Mononuclear cell (primary cell): ENCODE measurements around the gene NFATC2. TPM values are rescaled to one million over a fixed set of nuclear protein-coding genes. Genes with fewer than 3 reads are reported as not detected.
A peak's percentile ranks its signal among the peaks of the same experiment; 100 is the strongest.
"Not testable (repeated sequence)": the region's sequence is repeated elsewhere in the genome, so short reads cannot be mapped to it uniquely, and the experiment has no call there.

Experiments
- H3K27me3 ChIP-seq: 2 replicates; pipeline ENCODE4 v1.6.0; 2011; ENCODE audit warnings: low read length, control low read depth; ENCODE audit not compliant: insufficient read depth
- H3K4me1 ChIP-seq: 2 replicates; pipeline ENCODE4 v1.5.1; 2011; ENCODE audit warnings: mild to moderate bottlenecking, low read length, control low read depth; ENCODE audit not compliant: insufficient read depth
- H3K4me3 ChIP-seq: 2 replicates; pipeline ENCODE4 v1.5.1; 2011; ENCODE audit warnings: mild to moderate bottlenecking, low read length, moderate library complexity
- H3K9me3 ChIP-seq: 2 replicates; pipeline ENCODE4 v1.5.1; 2011; ENCODE audit warnings: low read depth, mild to moderate bottlenecking, control low read depth, low read length
- total RNA-seq: library from RNA; depleted of rRNA; stranded (reverse); fragments of >200 nt; gene quantifications from one replicate; pipeline ENCODE4 v1.2.3, GENCODE V29; 2012

NFATC2 gene
- total RNA-seq, 1 donor = 12.2 TPM

DNA sequence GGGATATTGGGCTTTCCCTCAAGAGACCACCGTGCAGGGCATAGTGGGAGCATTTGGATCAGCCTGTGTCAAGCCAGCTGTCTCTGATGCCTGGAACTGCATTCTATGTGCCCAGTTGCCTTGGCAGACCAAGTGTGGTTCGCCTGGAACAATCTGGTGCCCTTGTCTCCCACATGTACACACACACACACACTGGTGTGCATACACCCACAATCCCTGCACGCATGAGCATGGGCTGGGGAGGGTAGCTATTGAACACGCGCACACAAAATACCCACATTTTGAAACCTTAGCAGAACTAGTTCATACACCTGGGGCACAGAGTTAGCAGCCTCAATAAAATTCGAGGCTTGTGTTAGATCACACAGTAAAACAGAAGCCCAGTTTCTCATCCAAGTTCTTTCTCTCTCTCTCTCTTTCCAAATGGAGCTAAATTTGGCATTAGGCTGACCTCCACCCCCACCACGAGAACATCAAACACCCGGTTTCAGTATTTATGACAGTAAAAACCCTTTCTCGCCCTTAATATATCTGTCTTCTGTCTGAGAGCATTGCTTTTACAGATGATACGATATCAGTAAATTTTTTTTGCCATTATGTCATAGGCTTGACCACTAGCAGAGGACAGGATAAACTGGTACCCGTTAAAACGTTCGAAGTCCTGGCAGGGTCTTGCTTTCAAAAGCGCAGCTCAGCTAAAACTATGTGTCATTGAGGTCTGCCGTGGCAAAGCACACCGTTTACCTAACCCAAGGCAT is 18.2 kb upstream of the NFATC2 start:
- Histone ChIP-seq H3K4me3 (no peak overlapping the region), H3K27me3 (peaks cover 65% of the 10 kb centered on the region), H3K4me1 (peaks cover 19% of the 10 kb centered on the region), H3K9me3 (no peaks in the 10 kb centered on the region)

DNA sequence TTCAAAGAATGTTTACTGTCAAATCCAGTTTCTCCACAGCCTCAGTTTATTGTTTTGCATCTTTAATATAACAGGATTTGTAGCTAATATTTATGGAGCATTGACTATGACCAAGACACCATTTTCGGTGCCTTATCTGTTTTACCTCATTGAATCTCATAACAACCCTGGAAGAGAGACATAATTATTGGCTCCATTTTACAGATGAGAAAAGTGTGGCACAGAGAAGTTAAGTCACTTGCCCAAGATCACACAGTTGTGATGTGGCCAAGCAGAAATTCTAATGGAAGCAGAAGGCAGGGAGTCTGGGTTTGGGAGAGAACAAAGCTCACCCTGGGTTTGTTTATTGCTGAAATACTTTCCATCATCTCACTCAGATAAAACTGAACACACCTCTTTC is 17.5 kb upstream of the NFATC2 start:
- peaks cover 65% of the 10 kb centered on the region for H3K27me3 ChIP-seq
- H3K4me3 ChIP-seq = no peak overlapping the region
- no peaks in the 10 kb centered on the region for H3K9me3 ChIP-seq
- H3K4me1 ChIP-seq = peaks cover 19% of the 10 kb centered on the region

DNA sequence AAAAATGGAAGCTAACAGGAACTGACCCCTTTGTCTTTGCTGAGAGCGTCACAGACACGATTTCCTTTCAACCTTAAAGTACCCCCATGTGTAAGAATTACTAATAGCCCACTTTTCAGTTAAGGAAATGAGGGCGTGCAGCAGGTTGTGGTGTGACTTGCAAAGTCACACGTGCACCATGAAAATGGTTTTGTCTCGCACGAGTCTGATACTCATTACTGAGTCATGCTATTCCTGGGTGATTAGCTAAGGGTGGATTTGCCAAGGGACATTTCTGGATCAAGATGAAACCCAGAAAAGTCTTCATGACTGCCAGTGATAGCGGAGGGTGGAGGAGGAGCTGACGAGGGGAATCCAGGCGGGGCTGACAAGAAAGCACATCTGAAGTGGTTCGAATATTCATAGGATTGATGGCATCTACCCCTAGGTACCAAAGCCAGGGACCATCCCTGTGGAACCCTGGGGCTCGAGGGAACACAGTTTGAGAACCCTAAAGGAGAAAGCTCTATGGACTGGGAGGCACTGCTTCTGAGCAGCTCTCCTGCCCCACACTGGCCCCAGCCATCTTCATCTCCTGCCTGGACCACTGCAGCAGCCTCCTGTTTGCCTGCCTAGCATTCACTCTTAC is 12.1 kb upstream of the NFATC2 start:
- H3K27me3 ChIP-seq = peaks cover 15% of the 10 kb centered on the region
- no peaks in the 10 kb centered on the region for H3K9me3 ChIP-seq
- no peak overlapping the region for H3K4me3 ChIP-seq
- no peaks in the 10 kb centered on the region for H3K4me1 ChIP-seq

DNA sequence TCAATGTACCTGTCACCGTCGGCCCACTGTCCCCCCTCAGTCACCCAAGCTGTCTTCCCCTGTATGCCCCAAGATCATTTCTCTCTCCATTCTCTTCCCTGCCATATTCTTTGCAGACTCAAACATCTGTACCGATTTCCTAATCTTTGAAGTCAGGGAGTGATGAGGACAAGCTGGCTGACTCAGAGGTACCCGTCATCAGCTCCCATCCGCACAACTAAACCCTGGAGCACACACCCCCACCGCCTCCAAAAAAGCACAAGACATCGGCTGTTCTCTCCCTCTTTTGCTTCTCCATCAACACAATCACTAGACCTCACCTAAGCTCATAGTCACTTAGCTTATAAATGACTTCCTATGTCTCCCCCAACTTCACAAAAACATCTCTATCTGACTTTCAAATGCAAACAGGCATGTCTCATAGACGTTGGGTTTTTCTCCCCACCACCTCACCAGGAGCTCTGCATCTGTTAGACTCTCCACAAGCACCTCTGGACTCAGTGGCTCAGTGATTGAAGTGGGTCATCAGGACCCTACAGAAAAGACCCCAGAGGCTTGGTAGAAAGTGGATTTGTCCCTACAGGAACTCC is 11.5 kb upstream of the NFATC2 start:
- H3K27me3 ChIP-seq = peaks cover 9% of the 10 kb centered on the region
- H3K4me3 ChIP-seq = no peak overlapping the region
- no peaks in the 10 kb centered on the region for H3K9me3 ChIP-seq
- no peaks in the 10 kb centered on the region for H3K4me1 ChIP-seq

DNA sequence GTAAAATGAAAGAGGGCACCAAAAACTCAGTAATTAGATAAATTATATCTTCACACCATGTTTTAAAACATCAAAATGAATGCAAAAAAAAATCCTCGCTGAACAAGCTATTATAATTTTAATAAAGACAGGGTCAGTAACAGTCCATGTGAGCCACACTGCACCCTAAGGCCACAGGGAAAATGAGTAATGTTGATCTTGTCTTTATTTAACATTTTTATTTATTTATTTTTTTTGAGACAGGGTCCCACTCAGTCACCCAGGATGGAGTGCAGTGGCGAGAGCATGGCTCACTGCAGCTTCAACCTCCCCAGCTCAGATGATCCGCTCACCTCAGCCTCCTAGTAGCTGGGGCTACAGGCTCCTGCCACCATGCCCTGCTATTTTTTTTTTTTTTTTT is 8.7 kb upstream of the NFATC2 start:
- no peaks in the 10 kb centered on the region for H3K4me1 ChIP-seq
- no peaks in the 10 kb centered on the region for H3K9me3 ChIP-seq
- no peaks in the 10 kb centered on the region for H3K27me3 ChIP-seq
- no peak overlapping the region for H3K4me3 ChIP-seq

DNA sequence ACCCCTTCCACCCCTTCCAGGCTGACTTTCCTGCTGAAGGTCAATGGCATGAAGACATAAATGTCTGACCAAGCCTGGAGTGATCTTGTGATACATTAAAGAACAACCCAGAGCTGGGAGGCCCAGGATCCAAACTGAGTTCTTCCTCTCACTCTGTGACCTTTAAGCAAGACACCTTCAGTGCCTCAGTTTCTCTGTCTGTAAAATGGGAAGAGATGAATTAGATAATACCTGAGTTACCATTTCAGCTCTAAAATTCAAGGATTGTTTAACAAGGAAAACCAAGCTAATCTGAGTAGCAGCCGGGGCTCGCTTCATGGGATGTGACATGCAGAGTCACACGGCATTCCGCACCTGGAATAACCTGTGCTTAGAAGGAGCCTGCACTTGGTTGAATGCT is 7.0 kb upstream of the NFATC2 start:
- Histone ChIP-seq H3K27me3 (no peaks in the 10 kb centered on the region), H3K4me3 (no peak overlapping the region), H3K9me3 (no peaks in the 10 kb centered on the region), H3K4me1 (no peaks in the 10 kb centered on the region)

DNA sequence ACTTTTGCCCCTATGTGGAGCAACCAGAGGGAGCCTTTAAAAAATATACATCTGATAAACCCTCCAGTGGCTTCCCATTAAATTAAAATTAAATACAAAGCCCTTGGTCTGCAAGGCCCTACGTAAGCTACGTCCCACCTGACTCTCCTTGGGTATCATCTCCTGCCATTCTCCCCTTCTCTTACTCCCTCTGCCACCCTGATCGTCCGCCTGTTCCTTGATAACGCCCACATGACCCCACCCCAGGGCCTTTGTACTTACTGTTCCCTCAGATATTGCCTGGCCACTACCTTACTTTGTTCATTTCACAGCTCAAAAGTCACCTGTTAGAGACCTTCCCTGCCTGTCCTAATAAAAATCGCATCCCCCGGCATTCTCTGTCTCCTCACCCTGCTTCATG is 5.4 kb upstream of the NFATC2 start:
- Histone ChIP-seq H3K4me1 (peaks cover 4% of the 10 kb centered on the region), H3K4me3 (no peak overlapping the region)

DNA sequence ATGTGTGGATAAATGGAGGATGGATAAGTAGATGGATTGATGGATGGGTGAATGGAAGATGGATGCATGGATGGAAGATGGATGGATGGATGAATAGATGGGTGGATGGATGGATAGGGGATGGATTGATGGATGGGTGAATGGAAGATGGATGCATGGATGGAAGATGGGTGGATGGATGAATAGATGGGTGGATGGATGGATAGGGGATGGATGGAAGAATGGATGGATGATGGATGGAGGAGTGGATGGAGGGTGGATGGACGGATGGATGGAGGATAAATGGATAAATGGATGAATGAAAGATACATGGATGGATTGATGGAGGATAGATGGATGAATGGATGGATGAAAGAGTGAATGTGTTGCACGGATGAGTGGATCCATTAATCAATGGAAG is 3.0 kb upstream of the NFATC2 start:
- H3K4me1 ChIP-seq = peaks cover 15% of the 10 kb centered on the region
- H3K4me3 ChIP-seq = no peak overlapping the region
- H3K9me3 ChIP-seq = no peaks in the 10 kb centered on the region
- peaks cover 5% of the 10 kb centered on the region for H3K27me3 ChIP-seq

More for the DNA sequence above, 5.4 kb upstream of the NFATC2 start:
- Histone ChIP-seq H3K9me3 (no peaks in the 10 kb centered on the region), H3K27me3 (no peaks in the 10 kb centered on the region)

DNA sequence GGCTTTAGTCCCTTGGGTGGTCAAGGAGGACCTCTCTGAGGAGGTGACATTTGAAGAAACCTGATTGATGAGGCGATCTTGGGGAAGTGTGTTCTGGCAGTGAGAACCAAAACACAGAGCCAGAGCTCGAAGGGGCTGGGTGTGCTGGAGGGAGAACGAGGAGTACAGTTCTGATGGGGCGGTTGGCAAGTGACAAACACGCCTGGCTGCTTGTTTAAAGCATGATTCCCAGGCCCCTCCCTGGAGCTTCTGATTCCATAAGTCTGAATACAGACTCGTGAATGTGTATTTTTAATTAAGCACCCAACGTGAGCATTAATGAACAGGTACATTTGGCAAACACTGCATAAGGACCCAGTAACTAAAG is 886 bp upstream of the NFATC2 start:
- H3K4me3 ChIP-seq = no peak overlapping the region

DNA sequence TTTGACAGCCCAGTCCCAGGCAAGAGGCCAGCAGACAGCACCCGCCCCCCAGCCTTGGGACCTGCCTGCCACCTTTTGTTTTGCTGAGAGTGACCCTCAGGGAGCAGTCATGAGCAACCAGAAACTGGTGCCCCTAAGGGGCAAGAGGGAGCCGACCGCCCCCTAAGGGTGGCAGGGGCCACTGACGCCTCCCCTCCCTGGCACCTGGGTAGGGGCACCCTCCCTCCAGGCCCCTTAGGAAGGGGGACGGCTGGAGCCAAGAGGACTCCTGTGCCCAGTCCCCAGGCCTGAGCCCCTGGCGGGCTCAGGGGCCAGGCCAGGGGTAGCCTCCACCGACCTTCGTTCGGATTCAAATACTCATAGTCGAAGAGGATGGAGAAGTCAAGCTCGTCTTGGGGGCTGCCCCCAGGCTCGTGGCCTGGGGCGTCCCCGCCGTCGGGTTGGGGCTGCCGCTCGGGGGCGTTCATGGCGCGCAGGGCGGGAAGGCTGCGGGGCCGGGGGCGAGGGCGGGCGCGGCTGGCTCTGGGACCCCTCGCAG is 417 bp downstream of the NFATC2 start:
- Histone ChIP-seq H3K4me1 (peaks cover 40% of the 10 kb centered on the region), H3K27me3 (peaks cover 5% of the 10 kb centered on the region), H3K4me3 (peak overlapping the region; percentile 72), H3K9me3 (no peaks in the 10 kb centered on the region)

More for the DNA sequence above, 886 bp upstream of the NFATC2 start:
- H3K9me3 ChIP-seq = no peaks in the 10 kb centered on the region
- H3K27me3 ChIP-seq = peaks cover 5% of the 10 kb centered on the region
- peaks cover 33% of the 10 kb centered on the region for H3K4me1 ChIP-seq

DNA sequence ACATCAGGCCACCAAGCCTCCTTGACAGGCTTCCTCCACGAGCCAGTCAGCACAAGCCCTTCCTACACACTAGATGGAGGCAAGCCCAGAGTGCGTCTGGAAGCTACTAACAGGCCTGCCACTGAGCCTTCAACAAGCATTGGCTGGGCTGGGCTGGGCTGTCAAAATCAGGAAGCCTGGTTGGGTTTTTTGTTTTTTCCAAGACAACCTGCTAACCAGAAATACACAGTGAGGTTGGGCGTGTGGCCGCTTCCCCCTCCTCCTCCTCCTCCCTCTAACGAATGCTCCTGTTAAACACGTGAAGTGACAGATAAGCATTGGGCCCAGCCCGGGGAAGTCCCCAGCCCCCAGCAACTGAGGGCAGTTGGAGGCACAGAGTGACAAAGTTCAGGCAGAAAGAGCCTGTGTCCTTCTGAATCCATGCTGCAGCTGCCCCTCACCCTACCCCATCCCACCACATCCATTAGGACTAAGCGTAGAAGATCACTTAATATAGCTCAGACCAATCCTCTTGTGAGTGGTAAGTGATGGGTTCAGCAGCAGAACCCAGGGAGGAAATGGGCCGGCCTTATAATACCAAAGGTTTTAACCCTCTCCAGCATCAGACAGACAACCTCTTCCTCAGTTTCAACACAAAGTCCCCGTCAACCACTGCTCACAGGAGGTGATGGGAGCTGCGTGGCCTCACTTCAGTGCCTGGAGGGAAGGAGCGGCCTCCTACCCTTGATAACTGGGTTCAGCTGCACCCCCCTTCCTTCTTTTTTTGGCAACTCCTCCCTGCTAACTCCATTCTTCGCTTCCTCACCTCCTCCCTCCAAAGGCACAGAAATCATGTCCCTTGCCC is 1.1 kb downstream of the NFATC2 start:
- peak overlapping the region; percentile 72 for H3K4me3 ChIP-seq
- H3K27me3 ChIP-seq = peaks cover 5% of the 10 kb centered on the region
- H3K4me1 ChIP-seq = peaks cover 46% of the 10 kb centered on the region
- no peaks in the 10 kb centered on the region for H3K9me3 ChIP-seq

DNA sequence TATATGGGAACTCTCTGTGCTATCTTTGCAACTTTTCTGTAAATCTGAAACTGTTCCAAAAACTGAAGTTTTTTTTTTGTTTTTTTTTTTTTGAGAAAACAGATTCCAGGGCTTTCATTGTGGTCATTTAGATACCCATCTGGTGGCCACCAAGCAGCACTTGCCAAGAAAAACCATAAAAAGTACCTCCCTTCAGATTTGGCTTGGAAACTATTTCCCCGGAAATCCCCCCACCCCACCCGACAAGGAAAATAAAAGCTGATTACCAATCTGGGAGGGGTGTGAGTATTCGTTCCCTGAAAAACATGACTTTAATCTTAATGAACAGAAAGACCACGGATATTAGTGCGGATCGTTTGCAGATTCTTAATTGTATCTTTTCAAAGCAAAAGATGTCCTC is 1.9 kb downstream of the NFATC2 start:
- peaks cover 54% of the 10 kb centered on the region for H3K4me1 ChIP-seq
- H3K4me3 ChIP-seq = peak overlapping the region; percentile 72
- no peaks in the 10 kb centered on the region for H3K9me3 ChIP-seq
- peaks cover 5% of the 10 kb centered on the region for H3K27me3 ChIP-seq

DNA sequence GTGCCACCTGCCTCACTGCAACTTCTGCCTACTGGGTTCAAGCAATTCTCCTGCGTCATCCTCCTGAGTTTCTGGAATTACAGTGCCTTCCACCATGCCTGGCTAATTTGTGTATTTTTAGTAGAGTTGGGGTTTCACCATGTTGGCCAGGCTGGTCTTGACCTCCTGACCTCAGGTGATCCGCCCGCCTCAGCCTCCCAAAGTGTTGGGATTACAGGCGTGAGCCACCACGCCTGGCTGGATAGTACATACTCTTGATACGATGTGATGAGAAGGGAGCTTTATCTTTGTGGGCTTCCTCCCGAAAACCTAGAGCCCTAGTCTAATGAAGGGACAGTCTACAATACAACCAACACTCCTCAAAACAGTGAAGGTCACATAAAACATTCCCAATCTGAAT is 2.4 kb downstream of the NFATC2 start:
- not testable (repeated sequence) for H3K4me3 ChIP-seq, H3K9me3 ChIP-seq
- H3K4me1 ChIP-seq = peaks cover 59% of the 10 kb centered on the region

DNA sequence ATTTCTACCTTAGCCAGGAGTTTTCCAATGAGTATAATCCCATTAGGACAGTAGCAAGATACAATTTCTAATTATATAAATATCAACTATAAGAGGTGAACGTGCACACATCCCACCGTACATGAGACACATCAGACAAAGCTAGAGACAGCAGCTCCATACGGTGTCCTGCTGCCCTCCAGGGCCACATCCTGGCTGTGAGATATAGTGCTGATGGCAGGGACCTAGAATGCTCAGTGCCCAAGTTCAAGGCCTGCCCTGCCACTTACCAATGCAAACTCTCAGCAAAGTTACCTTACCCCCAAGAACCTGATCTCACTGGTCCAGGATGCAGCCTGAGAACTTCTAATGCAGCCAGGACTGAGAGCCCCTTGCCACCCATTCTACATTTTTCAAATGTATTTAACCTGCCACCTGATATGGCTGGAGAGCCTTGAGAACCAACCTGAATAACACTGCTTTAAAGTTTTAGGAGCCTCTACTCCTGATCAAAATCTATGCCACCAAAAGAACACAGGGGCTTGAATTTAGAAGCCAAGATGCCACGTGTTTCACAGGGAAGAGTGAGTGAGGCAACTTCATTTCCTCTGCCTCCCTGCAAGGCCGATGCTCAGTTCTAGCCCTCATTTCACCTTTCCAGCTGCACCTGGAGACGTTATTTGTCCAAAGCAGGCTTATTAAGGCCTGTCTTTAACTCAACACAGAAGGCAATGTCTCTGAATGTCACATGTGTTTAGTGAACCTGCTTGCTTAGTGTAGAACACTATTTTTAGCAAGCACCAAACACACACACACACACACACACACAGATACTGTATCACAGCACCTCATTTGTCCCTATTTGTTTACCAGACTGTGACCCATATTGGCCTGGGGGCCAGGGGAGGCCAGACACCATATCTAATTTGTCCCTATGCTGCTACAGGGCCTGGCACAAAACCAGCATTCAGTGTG is 6.1 kb downstream of the NFATC2 start:
- Histone ChIP-seq H3K27me3 (no peaks in the 10 kb centered on the region), H3K4me1 (peaks cover 84% of the 10 kb centered on the region), H3K4me3 (no peak overlapping the region)

More for the DNA sequence above, 2.4 kb downstream of the NFATC2 start:
- not testable (repeated sequence) for H3K27me3 ChIP-seq

More for the DNA sequence above, 6.1 kb downstream of the NFATC2 start:
- H3K9me3 ChIP-seq = no peaks in the 10 kb centered on the region
